Measurements from ENCODE around the gene DNAH10. TPM values are rescaled to one million over a fixed set of nuclear protein-coding genes. Genes with fewer than 3 reads are reported as not detected.

DNAH10 gene
- total and polyA plus RNA-seq, 2 of the 13 experiments (the other 11 are each of a cell fraction or from before 2014, with no cell fraction given) = 0.01 to 0.02 TPM

- no peak for TF ChIP-seq KDM1A (CRISPR knock-in tag; IDR thresholded peaks at IDR 0.05)
- no peak for TF ChIP-seq KMT2B (CRISPR knock-in tag; IDR thresholded peaks at IDR 0.05)
- no peak for TF ChIP-seq ZNF138 (CRISPR knock-in tag; IDR thresholded peaks at IDR 0.05; ENCODE audit: low read depth)
- no peak for TF ChIP-seq ZNF484 (CRISPR knock-in tag; IDR thresholded peaks at IDR 0.05; ENCODE audit: borderline replicate concordance, low read depth)
- TF ChIP-seq FOXA3 (CRISPR knock-in tag; IDR thresholded peaks at IDR 0.05) = no peak
- TF ChIP-seq ZNF383 (CRISPR knock-in tag; IDR thresholded peaks at IDR 0.05; ENCODE audit: borderline replicate concordance) = no peak
- TF ChIP-seq NFIC (IDR thresholded peaks at IDR 0.05; ENCODE audit: low read length) = no peak
- no peak for TF ChIP-seq ZBTB33 (CRISPR knock-in tag; IDR thresholded peaks at IDR 0.05)
- no peak for TF ChIP-seq RAD51 (IDR thresholded peaks at IDR 0.05; ENCODE audit: borderline replicate concordance)
- no peak for TF ChIP-seq ZNF280B (CRISPR knock-in tag; IDR thresholded peaks at IDR 0.05; ENCODE audit: borderline replicate concordance)
- no peak for TF ChIP-seq MAZ (IDR thresholded peaks at IDR 0.05; ENCODE audit: borderline replicate concordance, low read depth, low read length)
- TF ChIP-seq MAZ (CRISPR knock-in tag; IDR thresholded peaks at IDR 0.05; ENCODE audit: low read depth) = no peak
- TF ChIP-seq ZNF414 (CRISPR knock-in tag; IDR thresholded peaks at IDR 0.05) = no peak
- no peak for TF ChIP-seq RCOR2 (CRISPR knock-in tag; IDR thresholded peaks at IDR 0.05)
- no peak for TF ChIP-seq NR1H2 (CRISPR knock-in tag; IDR thresholded peaks at IDR 0.05; ENCODE audit: borderline replicate concordance, low read depth)
- TF ChIP-seq TCF7 (IDR thresholded peaks at IDR 0.05; ENCODE audit: low read depth) = 0 out of 2 replicates have a peak, but pooled peaks have one; percentile 11
- peak; percentile 42; the same call in 1 of the 2 replicates for TF ChIP-seq FOXO1 (CRISPR knock-in tag; IDR thresholded peaks at IDR 0.05)
- no peak for TF ChIP-seq ZNF430 (CRISPR knock-in tag; IDR thresholded peaks at IDR 0.05)
- TF ChIP-seq ZNF441 (CRISPR knock-in tag; IDR thresholded peaks at IDR 0.05; ENCODE audit: borderline replicate concordance) = no peak
- TF ChIP-seq THRA (CRISPR knock-in tag; IDR thresholded peaks at IDR 0.05; ENCODE audit: borderline replicate concordance) = no peak
- TF ChIP-seq REXO4 (CRISPR knock-in tag; IDR thresholded peaks at IDR 0.05; ENCODE audit: borderline replicate concordance) = no peak
- no peak for TF ChIP-seq FOXK2 (IDR thresholded peaks at IDR 0.05)
- no peak for TF ChIP-seq TFE3 (CRISPR knock-in tag; IDR thresholded peaks at IDR 0.05)
- no peak for TF ChIP-seq DDIT3 (CRISPR knock-in tag; IDR thresholded peaks at IDR 0.05)
- no peak for TF ChIP-seq CBX1 (IDR thresholded peaks at IDR 0.05; ENCODE audit: low read depth)
These were observed 209.8 kb downstream of the DNAH10 start (continued) for GRCh38 chr12:123971770-123972456.
